GM21367 (cell line): ENCODE data around the gene DDX43.
A peak's percentile ranks its signal among the peaks of the same experiment; 100 is the strongest.
"Not testable (repeated sequence)": the region's sequence is repeated elsewhere in the genome, so short reads cannot be mapped to it uniquely, and the experiment has no call there.

ENCODE experiments used
- ATAC-seq: cut with Tn5 transposase; IDR thresholded peaks from one replicate; pipeline ENCODE4 v1.9.1; 2021; ENCODE audit not compliant: unreplicated experiment

The DDX43 gene

DNA sequence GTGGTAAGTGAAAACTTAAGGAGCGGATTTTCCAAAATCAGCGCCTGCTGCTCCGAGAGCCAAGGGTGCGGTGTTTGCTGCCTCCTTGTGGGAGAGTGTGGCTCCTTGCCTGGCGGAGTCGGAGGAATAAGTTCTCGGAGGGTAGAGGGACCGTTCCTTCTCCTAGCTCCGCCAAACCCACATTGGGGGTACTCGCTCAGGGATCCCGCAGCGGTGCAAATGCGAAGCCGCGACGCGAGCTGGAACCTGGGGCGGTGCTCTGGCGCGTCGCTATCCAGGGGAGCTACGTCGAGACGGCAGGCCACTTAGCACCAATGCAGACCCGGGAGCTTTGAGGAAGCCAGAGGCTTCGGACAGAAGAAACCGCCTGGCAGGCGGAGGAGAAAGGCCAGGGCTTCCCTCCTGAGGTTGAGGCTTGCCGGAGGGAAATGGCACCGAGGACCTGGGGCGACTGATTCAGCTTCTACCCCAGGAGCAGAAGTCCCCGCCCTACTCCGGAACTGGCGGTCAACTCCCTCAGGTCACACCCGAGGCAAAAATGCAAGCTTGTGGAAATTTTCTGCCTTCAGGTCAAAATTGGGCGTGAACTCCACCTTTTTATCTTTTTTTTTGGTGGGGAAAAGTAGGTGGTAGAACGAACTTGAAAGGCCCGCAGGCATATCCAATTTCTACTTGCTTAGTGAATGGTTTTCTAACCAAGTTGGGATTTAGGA lies 5.7 kb upstream of the DDX43 start:
- ATAC-seq, result peak; percentile 82

DNA sequence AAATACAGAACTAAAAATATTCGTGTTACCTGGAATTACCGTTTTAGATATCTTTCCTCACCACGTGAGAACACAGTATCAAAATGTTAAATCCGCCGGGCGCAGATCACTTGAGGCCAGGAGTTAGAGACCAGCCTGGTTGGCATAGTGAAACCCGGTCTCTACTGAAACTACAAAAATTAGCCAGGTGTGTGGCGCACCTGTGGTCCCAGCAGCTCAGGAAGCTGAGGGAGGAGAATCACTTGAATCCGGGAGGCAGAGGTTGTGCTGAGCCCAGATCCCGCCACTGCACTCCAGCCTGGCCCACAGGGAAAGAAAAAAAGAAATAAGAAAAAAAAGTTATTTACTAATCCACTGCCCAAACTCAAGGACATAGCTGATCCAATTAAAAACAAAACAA lies 4.8 kb upstream of the DDX43 start:
- no peak for ATAC-seq

DNA sequence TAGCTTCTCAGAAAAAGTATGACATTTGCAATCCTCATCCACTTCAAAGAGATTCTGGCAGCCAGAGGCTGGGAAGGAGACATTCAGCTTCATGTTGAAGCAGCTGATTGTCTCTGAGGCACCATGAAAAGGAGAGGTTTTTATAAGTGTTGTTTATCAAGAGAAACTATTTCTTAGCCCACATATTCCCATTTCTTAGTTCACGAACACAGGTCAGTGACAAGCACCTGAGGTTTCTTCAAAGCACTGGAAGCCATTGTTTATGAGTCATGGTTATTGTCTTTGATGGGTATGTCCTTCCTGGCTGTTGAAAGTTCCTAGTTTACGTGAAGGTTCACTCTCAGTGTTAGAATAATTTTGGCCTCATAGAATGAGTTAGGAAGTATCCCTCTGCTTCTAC lies 3.0 kb upstream of the DDX43 start:
- ATAC-seq, result no peak

- not testable (repeated sequence) for ATAC-seq
Observed at GRCh38 chr6:73392188-73392587, 2.4 kb upstream of the DDX43 start.

DNA sequence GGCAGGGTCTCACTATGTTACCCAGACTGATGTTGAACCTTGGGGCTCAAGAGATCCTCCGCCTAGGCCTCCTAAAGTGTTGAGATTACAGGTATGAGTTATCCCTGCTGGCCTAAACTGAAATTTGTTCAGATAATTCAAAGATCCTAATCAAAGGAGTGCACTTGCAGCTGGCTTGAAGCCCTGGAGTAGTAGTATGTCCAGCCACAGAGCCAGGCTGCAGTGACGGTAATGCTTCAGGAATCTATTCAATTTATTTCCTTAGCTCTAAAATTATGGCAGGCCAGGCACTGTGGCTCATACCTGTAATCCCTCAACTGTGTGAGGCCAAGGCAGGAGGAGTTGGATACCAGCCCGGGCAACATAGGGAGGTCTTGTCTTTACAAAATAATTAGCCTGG lies 1.4 kb upstream of the DDX43 start:
- no peak for ATAC-seq

DNA sequence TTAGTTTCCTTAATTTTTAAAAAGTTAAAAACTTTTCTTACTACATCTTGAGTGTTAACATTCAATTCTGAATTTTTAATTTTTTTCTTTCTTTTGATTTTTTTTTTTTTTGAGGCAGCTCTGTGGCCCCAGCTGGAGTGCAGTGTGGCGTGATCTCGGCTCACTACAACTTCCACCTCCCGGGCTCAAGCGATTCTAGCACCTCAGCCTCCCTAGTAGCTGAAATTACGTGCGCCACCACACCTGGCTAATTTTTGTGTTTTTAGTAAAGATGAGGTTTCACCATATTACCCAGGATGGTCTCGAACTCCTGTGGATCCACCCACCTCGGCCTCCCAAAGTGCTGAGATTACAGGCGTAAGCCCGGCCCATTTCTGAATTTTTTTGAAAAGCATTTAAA lies 1.2 kb downstream of the DDX43 start:
- ATAC-seq, result no peak

DNA sequence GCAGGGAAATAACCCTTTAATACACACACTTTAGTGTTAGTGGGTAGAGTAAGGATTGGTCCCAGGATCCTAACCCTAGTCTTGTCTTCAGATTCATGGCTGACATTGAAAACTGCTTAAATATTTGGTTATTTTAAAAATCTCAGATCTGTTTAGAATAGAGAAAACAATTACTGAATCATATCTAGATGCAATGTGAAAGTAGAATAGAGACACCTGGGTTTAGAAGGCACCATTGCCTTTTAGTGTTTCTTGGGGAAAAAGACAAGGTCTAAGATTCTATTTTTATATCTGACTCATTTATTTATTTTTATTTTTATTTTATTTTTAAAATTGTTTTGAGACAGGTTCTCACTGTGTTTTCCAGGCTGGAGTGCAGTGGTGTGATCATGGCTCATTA lies 6.0 kb downstream of the DDX43 start:
- ATAC-seq, result no peak

GRCh38 chr6:73409395-73409794 lies 14.8 kb downstream of the DDX43 start:
- no peak for ATAC-seq

GRCh38 chr6:73413102-73413501 lies 18.5 kb downstream of the DDX43 start:
- no peak for ATAC-seq

DNA sequence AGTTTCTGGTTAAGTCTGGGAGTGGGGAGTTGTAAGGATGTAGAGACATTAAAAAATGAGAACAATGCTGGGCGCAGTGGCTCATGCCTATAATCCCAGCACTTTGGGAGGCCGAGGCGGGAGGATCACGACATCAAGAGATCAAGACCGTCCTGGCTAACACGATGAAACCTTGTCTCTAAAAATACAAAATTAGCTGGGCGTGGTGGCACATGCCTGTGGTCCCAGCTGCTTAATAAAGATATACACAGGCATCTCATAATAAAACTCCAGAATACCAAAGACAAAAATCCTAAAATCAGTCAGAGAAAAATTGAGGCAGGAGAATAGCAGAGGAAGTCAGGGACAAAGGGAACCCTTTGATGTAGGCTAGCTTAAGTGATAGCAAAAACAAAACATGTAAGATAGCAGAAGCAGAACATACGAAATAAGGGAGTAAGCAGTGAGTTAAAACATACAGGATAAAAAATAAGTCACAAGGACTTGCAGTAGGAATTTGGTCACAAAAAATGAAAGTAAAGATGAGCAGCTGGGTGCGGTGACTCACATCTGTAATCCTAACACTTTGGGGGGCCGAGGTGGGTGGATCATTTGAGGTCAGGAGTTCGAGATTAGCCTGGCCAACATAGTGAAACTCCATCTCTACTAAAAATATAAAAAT lies 23.6 kb downstream of the DDX43 start:
- ATAC-seq, result no peak

GRCh38 chr6:73421534-73421933 lies 26.9 kb downstream of the DDX43 start:
- ATAC-seq, result no peak

GRCh38 chr6:73435236-73435635 lies 40.6 kb downstream of the DDX43 start:
- no peak for ATAC-seq

DNA sequence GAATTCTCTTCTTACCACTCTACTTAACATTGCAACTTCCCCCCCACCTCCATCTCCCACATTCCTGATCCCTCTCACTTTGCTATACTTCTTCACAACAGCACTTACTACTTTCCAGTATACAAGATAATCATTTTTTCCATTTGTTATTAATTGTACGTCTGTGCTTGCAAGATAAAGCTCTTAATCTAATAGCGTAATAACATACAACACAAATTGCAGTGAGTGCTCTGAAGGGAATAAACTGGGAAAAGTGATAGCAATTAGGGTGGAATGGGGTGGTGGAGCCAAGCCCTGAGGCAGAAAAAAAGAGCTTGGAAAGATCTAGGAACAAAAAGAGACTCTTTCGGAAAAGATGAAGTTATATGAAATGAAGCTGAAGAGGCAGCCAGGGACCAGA lies 48.9 kb downstream of the DDX43 start:
- ATAC-seq, result no peak

GRCh38 chr6:73451223-73452106 lies 56.8 kb downstream of the DDX43 start:
- ATAC-seq, result peak; percentile 47

- peak; percentile 73 for ATAC-seq
Observed at GRCh38 chr6:73452107-73452461, 57.5 kb downstream of the DDX43 start, which contains the start of gene CGAS. TSS of gene CGAS (minus strand) at chr6:73452297. CDS start at chr6:73452181, 116 bp downstream.

GRCh38 chr6:73455865-73456629 lies 61.4 kb downstream of the DDX43 start:
- ATAC-seq, result no peak

- ATAC-seq, result not testable (repeated sequence)
Observed at GRCh38 chr6:73459474-73459873, 64.8 kb downstream of the DDX43 start.

GRCh38 chr6:73460056-73460455 lies 65.4 kb downstream of the DDX43 start:
- no peak for ATAC-seq

DNA sequence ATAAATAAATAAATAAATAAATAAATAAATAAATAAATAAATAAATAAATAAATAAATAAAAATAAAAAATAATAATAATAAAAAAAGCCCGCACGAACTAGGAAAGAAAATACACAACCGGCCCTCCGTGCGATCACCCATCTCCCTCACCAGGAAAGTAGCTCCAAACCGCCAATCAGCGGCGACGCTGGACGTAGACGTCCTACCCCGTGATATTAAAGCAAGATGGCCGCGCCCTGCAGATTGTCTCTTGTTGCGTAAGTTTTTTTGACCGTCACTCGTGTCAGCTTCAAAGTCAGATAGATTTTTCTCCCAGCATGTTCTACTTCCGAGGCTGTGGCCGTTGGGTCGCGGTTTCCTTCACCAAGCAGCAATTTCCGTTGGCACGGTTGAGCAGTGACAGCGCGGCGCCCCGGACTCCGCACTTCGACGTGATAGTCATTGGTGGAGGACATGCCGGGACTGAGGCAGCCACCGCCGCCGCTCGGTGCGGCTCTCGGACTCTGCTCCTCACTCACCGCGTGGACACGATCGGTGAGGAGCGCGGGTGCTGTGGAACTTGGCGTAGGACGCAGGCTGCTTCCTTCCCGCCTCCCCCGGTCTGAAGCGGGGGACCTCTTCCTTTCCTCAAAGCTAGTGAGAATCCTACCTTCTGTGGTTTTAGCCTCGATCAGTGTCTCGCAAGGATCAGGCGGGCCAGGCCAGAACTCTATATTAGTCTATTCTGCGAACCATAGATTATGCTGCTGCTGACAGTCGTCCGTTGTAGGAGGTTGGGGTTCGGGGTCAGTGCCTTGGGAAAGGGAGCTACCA lies 67.1 kb downstream of the DDX43 start, which contains the start of gene MTO1:
Gene MTO1, plus strand, starts transcription at position 201 of the 814 bp plus-strand sequence. Its CDS starts 118 bp downstream, at position 319.
- peak; percentile 95 for ATAC-seq
